Upper lobe of left lung (tissue), 6 donors: Measurements from ENCODE around the gene KATNAL1. TPM values are rescaled to one million over a fixed set of nuclear protein-coding genes. Genes with fewer than 3 reads are reported as not detected.
A peak's percentile ranks its signal among the peaks of the same experiment; 100 is the strongest.

ENCODE experiments used
- ATAC-seq, 2 donors: fragments of 200-7000 bp; cut with Tn5 transposase; one replicate each; pipeline ENCODE4 v1.9.1; 2022; ENCODE audit warnings: mild to moderate bottlenecking in 2 of 2, moderate library complexity in 2 of 2; ENCODE audit not compliant: low FRiP score in 2 of 2
- DNase-seq, 2 donors: peaks; one replicate each; pipeline ENCODE4 v3.0.0-alpha.2; 2019 to 2020
- H3K27ac ChIP-seq, 4 donors: fragments of 200-600 bp; sonication (generic); one replicate each; pipeline ENCODE4 v1.5.1; 2016 to 2019
- H3K27me3 ChIP-seq, 4 donors: fragments of 200-600 bp; sonication (generic); one replicate each; pipeline ENCODE4 v1.5.1; 2017 to 2019
- H3K36me3 ChIP-seq, 4 donors: fragments of 200-600 bp; sonication (generic); one replicate each; pipeline ENCODE4 v1.5.1; 2016 to 2019
- H3K4me1 ChIP-seq, 4 donors: fragments of 200-600 bp; sonication (generic); one replicate each; pipeline ENCODE4 v1.5.1; 2018 to 2019
- H3K4me3 ChIP-seq, 4 donors: fragments of 200-600 bp; sonication (generic); one replicate each; pipeline ENCODE4 v1.5.1; 2017 to 2019; ENCODE audit warnings: mild to moderate bottlenecking in 2 of 4, moderate library complexity in 1 of 4
- H3K9me3 ChIP-seq, 4 donors: fragments of 200-600 bp; sonication (generic); one replicate each; pipeline ENCODE4 v1.5.1; 2018 to 2019
- EP300 ChIP-seq, 4 donors: sonication (generic); formaldehyde crosslinking; IDR thresholded peaks; one replicate each; pipeline ENCODE4 v1.5.1; 2017; ENCODE audit warnings: antibody characterized with exemption in 4 of 4, control low read depth in 2 of 4
- POLR2A ChIP-seq, 4 donors: fragments of 450-650 bp; IDR thresholded peaks; one replicate each; pipeline ENCODE4 v1.5.1; 2016 to 2017; ENCODE audit warnings: antibody characterized with exemption in 4 of 4, mild to moderate bottlenecking in 2 of 4
- POLR2AphosphoS5 ChIP-seq, 2 donors: sonication (generic); formaldehyde crosslinking; IDR thresholded peaks; one replicate each; pipeline ENCODE4 v1.5.1; 2017; ENCODE audit warnings: antibody characterized with exemption in 2 of 2
- WGBS, 2 donors: methylation state at CpG; one replicate each; pipeline ENCODE4 v1.1.5; 2017 to 2018; 5-methylcytosine and 5-hydroxymethylcytosine counted together
- total RNA-seq, 6 donors: library from RNA; depleted of rRNA in 4 of 6; stranded (reverse); fragments of >200 nt in 4 of 6; gene quantifications; one replicate each; pipeline versions ENCODE4 v1.1.0 to v1.2.1, GENCODE V29; 2016 to 2021
- TF ChIP-seq, protein P1 (sequence below), 6 experiments: fragments of 450-650 bp in 4 of 6; fragments of 200-600 bp in 2 of 6; sonication (generic) in 2 of 6; IDR thresholded peaks; one replicate each; pipeline ENCODE4 v1.5.1; 2016 to 2019; ENCODE audit warnings: antibody characterized with exemption in 6 of 6
- donor health status: DM: no; HTN: no; CAD: no; lungs with moderate emphysema.
- donor health status: DM: no; HTN: yes; CAD: no; lungs with severe emphysema.

Gene KATNAL1
- total RNA-seq, 6 donors from 2014 or later, result 5.7 to 35.5 (median 13.9) TPM

DNA sequence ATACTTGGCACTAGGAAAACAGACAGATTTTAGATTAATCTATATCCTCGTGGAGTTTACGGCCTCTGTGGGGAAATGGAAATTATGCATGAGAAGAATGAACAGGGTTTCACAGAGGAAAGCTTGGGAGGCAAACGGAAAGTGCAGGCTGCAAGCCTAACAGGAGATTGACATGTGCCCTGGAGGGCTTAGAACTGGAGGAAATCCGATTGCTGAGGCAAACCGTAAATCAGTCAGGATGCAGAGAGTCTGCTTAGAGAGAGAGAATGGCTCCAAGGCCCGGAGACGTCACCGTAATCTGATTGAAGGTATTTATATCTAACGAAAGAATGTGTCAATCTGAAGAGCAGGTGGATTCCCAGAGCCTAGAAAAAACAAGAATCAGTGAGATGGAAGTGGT lies 143.2 kb downstream of the KATNAL1 start:
- TF ChIP-seq POLR2A (IDR thresholded peaks at IDR 0.05) (no peak), POLR2AphosphoS5 (IDR thresholded peaks at IDR 0.05) (no peak), EP300 (IDR thresholded peaks at IDR 0.05) (no peak)
- TF ChIP-seq, protein P1, sequence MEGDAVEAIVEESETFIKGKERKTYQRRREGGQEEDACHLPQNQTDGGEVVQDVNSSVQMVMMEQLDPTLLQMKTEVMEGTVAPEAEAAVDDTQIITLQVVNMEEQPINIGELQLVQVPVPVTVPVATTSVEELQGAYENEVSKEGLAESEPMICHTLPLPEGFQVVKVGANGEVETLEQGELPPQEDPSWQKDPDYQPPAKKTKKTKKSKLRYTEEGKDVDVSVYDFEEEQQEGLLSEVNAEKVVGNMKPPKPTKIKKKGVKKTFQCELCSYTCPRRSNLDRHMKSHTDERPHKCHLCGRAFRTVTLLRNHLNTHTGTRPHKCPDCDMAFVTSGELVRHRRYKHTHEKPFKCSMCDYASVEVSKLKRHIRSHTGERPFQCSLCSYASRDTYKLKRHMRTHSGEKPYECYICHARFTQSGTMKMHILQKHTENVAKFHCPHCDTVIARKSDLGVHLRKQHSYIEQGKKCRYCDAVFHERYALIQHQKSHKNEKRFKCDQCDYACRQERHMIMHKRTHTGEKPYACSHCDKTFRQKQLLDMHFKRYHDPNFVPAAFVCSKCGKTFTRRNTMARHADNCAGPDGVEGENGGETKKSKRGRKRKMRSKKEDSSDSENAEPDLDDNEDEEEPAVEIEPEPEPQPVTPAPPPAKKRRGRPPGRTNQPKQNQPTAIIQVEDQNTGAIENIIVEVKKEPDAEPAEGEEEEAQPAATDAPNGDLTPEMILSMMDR (IDR thresholded peaks at IDR 0.05), result no peak
- Histone ChIP-seq H3K27ac (no peak overlapping the region), H3K4me1 (peaks cover 0 to 6% (median 2%) of the 10 kb centered on the region in 4 donors), H3K36me3 (no peaks in the 10 kb centered on the region), H3K4me3 (no peak overlapping the region), H3K27me3 (no peaks in the 10 kb centered on the region), H3K9me3 (no peaks in the 10 kb centered on the region)
- no peak for DNase-seq
- ATAC-seq, result no peak
- 45 to 47% methylated on average over 9 of the region's 9 CpGs for WGBS, 2 donors

DNA sequence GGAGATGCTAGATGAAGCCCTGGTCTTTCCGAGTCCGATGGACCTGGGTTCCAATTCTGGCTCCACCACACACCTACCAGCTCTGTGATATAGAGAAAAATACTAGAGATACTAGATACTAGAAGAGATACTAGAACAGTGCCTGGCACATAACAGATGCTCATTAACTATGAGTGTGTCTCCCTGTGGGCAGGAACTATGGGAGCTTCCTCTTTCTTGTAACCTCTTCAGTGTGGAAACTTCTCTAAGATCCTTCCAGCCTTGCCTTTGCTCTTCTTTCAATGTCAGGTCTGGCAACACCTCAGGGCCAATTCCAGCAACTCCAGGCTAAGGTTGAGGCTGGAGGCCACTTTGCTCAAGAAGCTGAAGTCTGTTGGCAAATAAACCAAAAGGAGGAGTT lies 143.9 kb downstream of the KATNAL1 start:
- H3K27me3 ChIP-seq, result no peaks in the 10 kb centered on the region
- TF ChIP-seq, protein P1 (IDR thresholded peaks at IDR 0.05), result no peak
- no peak for TF ChIP-seq POLR2AphosphoS5 (IDR thresholded peaks at IDR 0.05)
- no peak for DNase-seq
- no peak for ATAC-seq
- WGBS, 2 donors, result 100% methylated on average over 2 of the region's 2 CpGs
- no peaks in the 10 kb centered on the region for H3K36me3 ChIP-seq
- no peaks in the 10 kb centered on the region for H3K9me3 ChIP-seq
- H3K27ac ChIP-seq, result no peak overlapping the region
- peaks cover 0 to 6% (median 2%) of the 10 kb centered on the region in 4 donors for H3K4me1 ChIP-seq
- no peak overlapping the region for H3K4me3 ChIP-seq

DNA sequence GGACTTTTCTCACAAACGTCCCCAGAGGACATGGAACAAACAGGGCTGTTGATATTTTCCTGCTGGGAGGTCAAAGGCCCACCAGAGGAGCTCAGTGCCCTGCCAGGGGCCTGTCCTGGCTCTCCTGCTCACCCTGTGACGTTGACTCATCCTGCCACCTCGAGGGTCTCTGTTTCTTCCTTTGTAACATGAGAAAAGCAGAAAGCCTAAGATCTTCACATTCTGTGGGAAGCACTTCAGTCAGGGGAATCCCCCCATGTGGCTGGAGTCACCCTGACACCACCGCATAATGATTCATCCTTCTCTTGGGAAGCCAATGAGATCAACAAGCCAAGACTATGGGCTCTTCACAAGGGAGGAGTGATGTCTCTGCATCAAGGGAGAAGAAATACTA lies 147.9 kb downstream of the KATNAL1 start:
- WGBS, 2 donors, result 47 to 60% methylated on average over 3 to 4 of the region's 4 CpGs
- Histone ChIP-seq H3K27me3 (no peaks in the 10 kb centered on the region), H3K9me3 (no peaks in the 10 kb centered on the region), H3K4me1 (peaks cover 0 to 6% (median 2%) of the 10 kb centered on the region in 4 donors), H3K36me3 (no peaks in the 10 kb centered on the region), H3K27ac (no peak overlapping the region), H3K4me3 (no peak overlapping the region)
- peak in 1 of 2 donors; percentile 45 for ATAC-seq
- TF ChIP-seq, protein P1 (IDR thresholded peaks at IDR 0.05), result no peak
- TF ChIP-seq POLR2AphosphoS5 (IDR thresholded peaks at IDR 0.05) (no peak), EP300 (IDR thresholded peaks at IDR 0.05) (no peak), POLR2A (IDR thresholded peaks at IDR 0.05) (no peak)
- DNase-seq, result no peak

DNA sequence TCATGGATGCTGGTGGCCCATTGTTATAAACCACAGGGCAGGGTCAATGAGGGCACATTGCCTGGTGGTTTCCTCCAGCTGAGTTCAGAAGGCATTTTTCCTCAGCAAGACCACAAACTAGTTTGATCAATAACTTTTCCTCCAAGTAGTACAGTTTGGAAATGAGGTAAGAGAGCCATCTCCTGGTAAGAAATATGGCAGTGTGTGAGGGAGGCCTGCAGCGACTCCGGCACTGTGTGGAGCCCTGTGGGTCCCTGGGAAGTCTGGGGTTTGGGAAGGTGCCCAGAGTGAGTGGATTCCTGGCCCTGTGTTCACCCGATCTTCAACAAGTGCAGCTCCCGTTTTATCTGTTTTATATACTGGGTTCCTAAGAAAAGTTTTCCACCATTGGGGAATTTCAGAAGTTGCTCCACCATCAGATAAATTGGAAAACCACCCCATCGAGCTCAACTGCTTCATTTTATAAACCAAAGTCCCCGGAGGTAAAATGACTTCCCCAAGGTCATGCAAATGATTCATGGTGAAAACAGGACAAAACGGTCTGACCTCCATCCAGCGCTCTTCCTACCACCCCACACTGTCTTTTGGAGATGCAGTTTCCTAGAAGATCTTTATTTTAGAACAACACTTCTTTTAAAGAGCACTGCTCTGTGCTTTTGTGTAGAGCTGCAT lies 148.4 kb downstream of the KATNAL1 start:
- Histone ChIP-seq H3K27me3 (no peaks in the 10 kb centered on the region), H3K4me3 (no peak overlapping the region), H3K36me3 (no peaks in the 10 kb centered on the region), H3K9me3 (no peaks in the 10 kb centered on the region), H3K4me1 (peaks cover 0 to 4% (median 1%) of the 10 kb centered on the region in 4 donors), H3K27ac (no peak overlapping the region)
- TF ChIP-seq, protein P1 (IDR thresholded peaks at IDR 0.05), result peak in 1 of 6 experiments; percentile 15
- no peak for TF ChIP-seq EP300 (IDR thresholded peaks at IDR 0.05)
- TF ChIP-seq POLR2AphosphoS5 (IDR thresholded peaks at IDR 0.05), result no peak
- TF ChIP-seq POLR2A (IDR thresholded peaks at IDR 0.05), result no peak
- 78 to 86% methylated on average over 8 of the region's 8 CpGs for WGBS, 2 donors
- ATAC-seq (peak in 1 of 2 donors; percentile 79), DNase-seq (no peak)

DNA sequence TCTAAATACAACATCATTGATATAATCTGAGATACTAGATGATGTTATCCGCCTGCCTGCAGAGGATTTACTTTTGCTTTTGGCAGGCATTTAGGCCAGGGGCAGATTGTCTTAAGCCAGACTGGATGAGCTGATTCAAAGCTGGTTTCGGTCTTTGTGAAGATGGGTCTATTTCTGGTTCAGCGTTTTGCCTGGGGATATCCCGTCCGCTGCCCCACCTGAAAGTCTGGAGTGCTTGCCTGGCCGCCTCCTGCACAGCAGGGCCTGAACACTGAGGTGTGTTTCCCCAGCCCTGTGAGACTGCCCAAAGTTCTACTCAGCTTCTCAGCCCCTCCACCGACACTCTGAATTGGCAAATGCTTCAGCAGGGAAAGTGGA lies 149.7 kb downstream of the KATNAL1 start:
- TF ChIP-seq, protein P1 (IDR thresholded peaks at IDR 0.05), result no peak
- TF ChIP-seq POLR2A (IDR thresholded peaks at IDR 0.05), result no peak
- no peak for TF ChIP-seq POLR2AphosphoS5 (IDR thresholded peaks at IDR 0.05)
- TF ChIP-seq EP300 (IDR thresholded peaks at IDR 0.05), result no peak
- DNase-seq (no peak), ATAC-seq (no peak)
- no peaks in the 10 kb centered on the region for H3K27me3 ChIP-seq
- H3K36me3 ChIP-seq, result no peaks in the 10 kb centered on the region
- no peaks in the 10 kb centered on the region for H3K9me3 ChIP-seq
- H3K4me3 ChIP-seq, result no peak overlapping the region
- 87 to 93% methylated on average over 7 of the region's 7 CpGs for WGBS, 2 donors
- no peak overlapping the region for H3K27ac ChIP-seq
- no peaks in the 10 kb centered on the region for H3K4me1 ChIP-seq
